GM12878 (cell line): ENCODE results near the gene MAN2B2. TPM values are rescaled to one million over a fixed set of nuclear protein-coding genes. Genes with fewer than 3 reads are reported as not detected.

Source experiments
- ATAC-seq: fragments of 200-7000 bp; cut with Tn5 transposase; 3 replicates; pipeline ENCODE4 v1.9.1; 2020; ENCODE audit warnings: mild to moderate bottlenecking, moderate library complexity
- Bru-seq: library from RNA; stranded (reverse); fragments of 400-500 nt; gene quantifications from one replicate; lab custom pipeline; 2021; lab: Mats Ljungman, UMichigan
- BruChase-seq, 2 experiments: library from RNA; stranded (reverse); fragments of 400-500 nt; gene quantifications; one replicate each; lab custom pipeline; 2021; lab: Mats Ljungman, UMichigan
- BruUV-seq: library from RNA; stranded (reverse); fragments of 400-500 nt; replicated peaks from 2 replicates; lab custom pipeline; 2021; lab: Mats Ljungman, UMichigan
- CTCF ChIA-PET: fragments of 300-600 bp; sonication (Branson Sonifier 250); formaldehyde crosslinking; extraction: SDS; loops from one replicate; lab custom pipeline; 2021; ENCODE audit warnings: inconsistent platforms; lab: Yijun Ruan, JAX
- POLR2A ChIA-PET: fragments of 350-600 bp; formaldehyde crosslinking; extraction: SDS; loops from one replicate; lab custom pipeline; 2021; ENCODE audit warnings: inconsistent platforms; lab: Charles Lee
- RAD21 ChIA-PET: fragments of 300-600 bp; sonication (Branson Sonifier 250); formaldehyde crosslinking; loops from one replicate; lab custom pipeline; 2023; ENCODE audit warnings: antibody characterized with exemption; ENCODE audit not compliant: unreplicated experiment; lab: Charles Lee
- SMC1A ChIA-PET: fragments of 300-600 bp; sonication (Branson Sonifier 250); formaldehyde crosslinking; loops from one replicate; lab custom pipeline; 2023; ENCODE audit not compliant: unreplicated experiment, uncharacterized antibody; lab: Charles Lee
- DNase-seq: peaks from one replicate; pipeline ENCODE4 v3.0.0-alpha.2; 2011; ENCODE audit warnings: low read depth, low spot score
- FAIRE-seq: peaks from 3 replicates; lab custom pipeline; 2011; peaks lifted over from hg19 to GRCh38; lab: Jason Lieb, UNC
- H2AFZ ChIP-seq: 2 replicates; pipeline ENCODE4 v1.6.0; 2011; ENCODE audit warnings: low read depth, low read length, control low read depth; ENCODE audit not compliant: control insufficient read depth
- H3K27ac ChIP-seq: 2 replicates; pipeline ENCODE4 v1.5.1; 2011; ENCODE audit warnings: control low read depth; ENCODE audit not compliant: control insufficient read depth, insufficient read depth
- H3K27me3 ChIP-seq, 2 experiments: replicated peaks in 1 of 2; 2 replicates each; pipeline versions ENCODE4 v1.6.0 to v1.6.1; 2011; ENCODE audit warnings: low read length in 1 of 2; ENCODE audit not compliant: control insufficient read depth in 2 of 2, insufficient read depth in 2 of 2
- H3K36me3 ChIP-seq, 2 experiments: 2 replicates each; pipeline ENCODE4 v1.5.1; 2011; ENCODE audit warnings: low read length in 1 of 2; ENCODE audit not compliant: control insufficient read depth in 2 of 2, insufficient read depth in 2 of 2
- H3K4me1 ChIP-seq: 2 replicates; pipeline ENCODE4 v1.6.1; 2011; ENCODE audit warnings: mild to moderate bottlenecking, low read length, moderate library complexity, mixed read lengths; ENCODE audit not compliant: control insufficient read depth, insufficient read depth
- H3K4me2 ChIP-seq: 2 replicates; pipeline ENCODE4 v1.6.0; 2011; ENCODE audit warnings: control low read depth; ENCODE audit not compliant: control insufficient read depth, insufficient read depth
- H3K4me3 ChIP-seq: fragments of 200-600 bp; sonication (generic); 2 replicates; pipeline ENCODE4 v1.5.1; 2016
- H3K79me2 ChIP-seq: 2 replicates; pipeline ENCODE4 v1.6.0; 2011; ENCODE audit warnings: low read length; ENCODE audit not compliant: control insufficient read depth, insufficient read depth
- H3K9ac ChIP-seq: 2 replicates; pipeline ENCODE4 v1.8.0; 2011; ENCODE audit warnings: low read length, control low read depth, mixed read lengths; ENCODE audit not compliant: control insufficient read depth, insufficient read depth
- H3K9me3 ChIP-seq: replicated peaks from 3 replicates; pipeline ENCODE4 v1.5.1; 2011; ENCODE audit warnings: mild to moderate bottlenecking, low read length; ENCODE audit not compliant: control insufficient read depth, insufficient read depth
- H4K20me1 ChIP-seq: 2 replicates; pipeline ENCODE4 v1.6.0; 2011; ENCODE audit not compliant: control insufficient read depth, insufficient read depth
- HDAC2 ChIP-seq: fragments of 200-600 bp; sonication (generic); IDR thresholded peaks from 2 replicates; pipeline ENCODE4 v1.6.1; 2017
- SMARCA5 ChIP-seq: fragments of 450-650 bp; IDR thresholded peaks from 2 replicates; pipeline ENCODE4 v1.6.1; 2017; ENCODE audit warnings: mild to moderate bottlenecking
- WGBS: methylation state at CpG from one replicate; pipeline ENCODE4 v1.1.6; 2016; ENCODE audit warnings: low lambda C conversion rate; ENCODE audit not compliant: insufficient replicate concordance, insufficient coverage; ENCODE audit errors: missing lambda C conversion rate; 5-methylcytosine and 5-hydroxymethylcytosine counted together
- in situ Hi-C: fragments of 300-500 bp; cut with MboI; formaldehyde crosslinking; loops from 9 replicates; pipeline ENCODE4 v1.14.3; 2018; ENCODE audit warnings: mixed read lengths
- intact Hi-C: fragments of 100-400 bp; cut with micrococcal nuclease; formaldehyde crosslinking; loops from one replicate; pipeline ENCODE4 v1.14.2; 2022; ENCODE audit not compliant: unreplicated experiment
- long read RNA-seq, 2 experiments: library from polyadenylated mRNA; unstranded; transcript quantifications; one replicate each; pipeline ENCODE4 v2.0.0, GENCODE V29; 2019 to 2020
- polyA minus RNA-seq, 3 experiments: library from RNA; depleted of rRNA, polyadenylated mRNA; stranded (reverse); fragments of >200 nt; gene quantifications; 2 replicates each; pipeline ENCODE4 v1.2.3, GENCODE V29; 2011
- polyA plus RNA-seq, 11 experiments: library from polyadenylated mRNA; depleted of rRNA in 4 of 11; unstranded in 6 of 11; stranded (reverse) in 5 of 11; fragments of >200 nt; fragmentation: Nextera tagmentation in 4 of 11; fragmentation: Illumina TruSeq in 1 of 11; extraction: Ambion mirVana in 4 of 11; extraction: Trizol in 1 of 11; gene quantifications; 1 replicate in 1 of 11; 2 replicates in 10 of 11; pipeline versions ENCODE4 v1.2.1 to v1.2.3, GENCODE V29; 2011 to 2016; ENCODE audit warnings: inconsistent platforms in 2 of 11, missing spikeins in 2 of 11, low read depth in 1 of 11
- total RNA-seq, 4 experiments: library from RNA; depleted of rRNA in 3 of 4; stranded (reverse); fragments of >200 nt in 3 of 4; fragmentation: Illumina TruSeq in 1 of 4; extraction: Trizol in 1 of 4; gene quantifications; 2 replicates each; pipeline versions ENCODE4 v1.2.1 to v1.2.3, GENCODE V29; 2013 to 2021
- TF ChIP-seq, protein P1 (sequence below): fragments of 450-650 bp; IDR thresholded peaks from 2 replicates; pipeline ENCODE4 v1.6.1; 2017; ENCODE audit warnings: mild to moderate bottlenecking, low read depth, inconsistent platforms; ENCODE audit not compliant: poor library complexity, severe bottlenecking
- TF ChIP-seq, protein P2 (sequence below): fragments of 450-650 bp; conservative IDR thresholded peaks from 2 replicates; pipeline ENCODE4 v1.6.1; 2017; ENCODE audit warnings: mild to moderate bottlenecking, moderate library complexity
- TF ChIP-seq, protein P3 (sequence below): fragments of 150-350 bp; IDR thresholded peaks from 2 replicates; pipeline ENCODE4 v1.6.1; 2016; ENCODE audit warnings: low read depth, low read length

Gene MAN2B2
- 21.8 and 32.3 TPM in 2 replicates for total RNA-seq (2013; cell fraction: nucleolus; rRNA removed)
- total RNA-seq (2014; rRNA removed) (8.6 and 11.2 TPM in 2 replicates), total RNA-seq (2014; rRNA removed; fragmentation: Illumina TruSeq; extraction: Trizol) (4.7 TPM in 2 replicates), total RNA-seq (2021) (14.2 and 14.5 TPM in 2 replicates), polyA plus RNA-seq (2011; rRNA removed) (4.3 and 5.8 TPM in 2 replicates), polyA plus RNA-seq (2014; fragmentation: Illumina TruSeq; extraction: Trizol) (3.2 and 5.1 TPM in 2 replicates), polyA plus RNA-seq (2014; fragmentation: Nextera tagmentation; extraction: Ambion mirVana) (1 to 10 TPM in 1 of 2 experiments, under 1 TPM in 1; 0.47 to 1.2 TPM), polyA plus RNA-seq (2014; rRNA removed) (10.5 and 10.8 TPM in 2 replicates), polyA plus RNA-seq (2016; fragmentation: Nextera tagmentation; extraction: Ambion mirVana) (1 to 10 TPM; 8.2 to 8.8 TPM), polyA minus RNA-seq (2011; rRNA and poly(A)+ RNA removed) (10.6 and 12.5 TPM in 2 replicates), Bru-seq, nascent RNA (percentile 59 among the genes with signal in this experiment), BruChase-seq, experiment 1, labeled RNA remaining after a 6-hour chase (percentile 66 among the genes with signal in this experiment), BruChase-seq, experiment 2, labeled RNA remaining after a 2-hour chase (percentile 58 among the genes with signal in this experiment)
- polyA plus RNA-seq (2011; ENCODE audit: low read depth) = 4.1 TPM
- polyA plus RNA-seq (2011; cell fraction: cytosol; rRNA removed) = 8.8 and 11.6 TPM in 2 replicates
- polyA plus RNA-seq (2011; cell fraction: nucleus; rRNA removed) = 31.8 and 33.9 TPM in 2 replicates
- 9.3 and 9.4 TPM in 2 replicates for polyA plus RNA-seq (2012)
- 5.1 and 6.3 TPM in 2 replicates for polyA minus RNA-seq (2011; cell fraction: cytosol; rRNA and poly(A)+ RNA removed)
- 7.6 and 10.3 TPM in 2 replicates for polyA minus RNA-seq (2011; cell fraction: nucleus; rRNA and poly(A)+ RNA removed)
- long read RNA-seq, experiment 1, full-length matches to known transcripts = 1 of 4 reads
- long read RNA-seq, experiment 1, partial matches to known transcripts = 3 of 4 reads
- long read RNA-seq, experiment 1, other reads (novel, unspliced or antisense) = 0 of 4 reads
- long read RNA-seq, experiment 2, partial matches to known transcripts = 18 of 18 reads
- long read RNA-seq, experiment 2, other reads (novel, unspliced or antisense) = 0 of 18 reads

DNA sequence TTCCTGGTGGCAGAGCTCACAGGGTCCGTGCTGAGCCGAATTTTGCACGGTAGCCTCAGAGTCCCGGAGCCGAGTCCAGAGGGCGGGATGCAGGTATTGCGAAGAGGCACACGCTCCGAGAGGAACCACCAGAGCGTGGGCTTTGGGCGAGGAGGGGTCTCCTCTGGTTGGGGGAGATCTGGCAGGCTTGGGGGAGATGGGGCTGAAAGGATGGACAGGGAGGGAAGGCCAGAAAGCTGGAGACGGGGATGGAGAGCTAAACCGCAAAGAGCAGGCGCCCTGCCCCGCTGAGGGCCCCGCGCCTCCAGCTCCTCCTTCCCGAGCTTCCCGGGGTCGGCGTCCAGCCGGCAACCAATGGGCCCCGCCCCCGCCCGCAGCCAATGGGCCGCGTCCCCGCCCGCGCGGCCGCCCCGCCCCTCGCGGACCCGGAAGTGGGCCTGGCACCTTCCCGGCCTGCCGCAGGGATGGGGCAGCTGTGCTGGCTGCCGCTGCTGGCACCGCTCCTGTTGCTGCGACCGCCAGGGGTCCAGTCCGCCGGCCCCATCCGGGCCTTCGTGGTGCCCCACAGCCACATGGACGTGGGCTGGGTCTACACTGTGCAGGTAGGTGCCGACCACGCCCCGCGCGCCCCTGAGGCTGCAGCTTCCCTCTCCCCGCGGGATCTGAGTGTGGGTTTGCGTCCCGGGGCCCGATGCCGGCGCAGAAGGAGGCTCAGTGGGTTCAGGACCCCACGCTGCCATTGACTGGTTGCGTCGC is at the start of gene MAN2B2:
TSS of gene MAN2B2 (plus strand) at position 443 of the 756 bp plus-strand sequence. CDS start at position 465, 22 bp downstream.
- no TSS peak for BruUV-seq
- Histone ChIP-seq H3K4me2 (peak within 1 kb of the TSS; percentile 97), H4K20me1 (no peaks in the 10 kb centered on the region), H3K27ac (peak within 1 kb of the TSS; percentile 80), H3K36me3 (peaks cover 0 to 5% of the 10 kb centered on the region in 2 experiments; a peak in 3 of 4 replicates), H3K9ac (peak within 1 kb of the TSS; percentile 91), H3K4me3 (peak within 1 kb of the TSS; percentile 91), H3K9me3 (no peaks in the 10 kb centered on the region), H3K79me2 (peaks cover 8% of the 10 kb centered on the region), H3K27me3 (no peaks in the 10 kb centered on the region; a peak in 2 of 4 replicates), H2AFZ (peak within 1 kb of the TSS; percentile 94), H3K4me1 (peaks cover 12% of the 10 kb centered on the region)
- ChIA-PET POLR2A (interaction anchor here (0.9 to 1.3 kb wide), 2 partner anchors 66 to 98 kb away, joined by 3 to 4 read pairs; partner anchors contain the start of gene MRFAP1), CTCF (interaction anchor here (0.7 to 1.8 kb wide), 3 partner anchors 33 to 299 kb away, joined by 3 to 10 read pairs (median 4); no protein-coding TSS in a partner anchor), SMC1A (no interaction called here), RAD21 (interaction anchor here (0.8 to 1.3 kb wide), 4 partner anchors 100 to 492 kb away, joined by 3 to 4 read pairs (median 3); partner anchors contain the start of gene GRPEL1)
- intact Hi-C loops = no loop called here
- peak; percentile 3 for DNase-seq
- FAIRE-seq = no peak
- peak; percentile 99 for ATAC-seq
- in situ Hi-C loops = no loop called here
- WGBS = 2% methylated on average over 44 of the region's 62 CpGs
- TF ChIP-seq, protein P1, sequence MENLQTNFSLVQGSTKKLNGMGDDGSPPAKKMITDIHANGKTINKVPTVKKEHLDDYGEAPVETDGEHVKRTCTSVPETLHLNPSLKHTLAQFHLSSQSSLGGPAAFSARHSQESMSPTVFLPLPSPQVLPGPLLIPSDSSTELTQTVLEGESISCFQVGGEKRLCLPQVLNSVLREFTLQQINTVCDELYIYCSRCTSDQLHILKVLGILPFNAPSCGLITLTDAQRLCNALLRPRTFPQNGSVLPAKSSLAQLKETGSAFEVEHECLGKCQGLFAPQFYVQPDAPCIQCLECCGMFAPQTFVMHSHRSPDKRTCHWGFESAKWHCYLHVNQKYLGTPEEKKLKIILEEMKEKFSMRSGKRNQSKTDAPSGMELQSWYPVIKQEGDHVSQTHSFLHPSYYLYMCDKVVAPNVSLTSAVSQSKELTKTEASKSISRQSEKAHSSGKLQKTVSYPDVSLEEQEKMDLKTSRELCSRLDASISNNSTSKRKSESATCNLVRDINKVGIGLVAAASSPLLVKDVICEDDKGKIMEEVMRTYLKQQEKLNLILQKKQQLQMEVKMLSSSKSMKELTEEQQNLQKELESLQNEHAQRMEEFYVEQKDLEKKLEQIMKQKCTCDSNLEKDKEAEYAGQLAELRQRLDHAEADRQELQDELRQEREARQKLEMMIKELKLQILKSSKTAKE = no peak
- TF ChIP-seq, protein P2, sequence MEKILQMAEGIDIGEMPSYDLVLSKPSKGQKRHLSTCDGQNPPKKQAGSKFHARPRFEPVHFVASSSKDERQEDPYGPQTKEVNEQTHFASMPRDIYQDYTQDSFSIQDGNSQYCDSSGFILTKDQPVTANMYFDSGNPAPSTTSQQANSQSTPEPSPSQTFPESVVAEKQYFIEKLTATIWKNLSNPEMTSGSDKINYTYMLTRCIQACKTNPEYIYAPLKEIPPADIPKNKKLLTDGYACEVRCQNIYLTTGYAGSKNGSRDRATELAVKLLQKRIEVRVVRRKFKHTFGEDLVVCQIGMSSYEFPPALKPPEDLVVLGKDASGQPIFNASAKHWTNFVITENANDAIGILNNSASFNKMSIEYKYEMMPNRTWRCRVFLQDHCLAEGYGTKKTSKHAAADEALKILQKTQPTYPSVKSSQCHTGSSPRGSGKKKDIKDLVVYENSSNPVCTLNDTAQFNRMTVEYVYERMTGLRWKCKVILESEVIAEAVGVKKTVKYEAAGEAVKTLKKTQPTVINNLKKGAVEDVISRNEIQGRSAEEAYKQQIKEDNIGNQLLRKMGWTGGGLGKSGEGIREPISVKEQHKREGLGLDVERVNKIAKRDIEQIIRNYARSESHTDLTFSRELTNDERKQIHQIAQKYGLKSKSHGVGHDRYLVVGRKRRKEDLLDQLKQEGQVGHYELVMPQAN = peak; percentile 88
- peak; percentile 56; the same call in 1 of the 2 replicates for TF ChIP-seq SMARCA5
- TF ChIP-seq, protein P3, sequence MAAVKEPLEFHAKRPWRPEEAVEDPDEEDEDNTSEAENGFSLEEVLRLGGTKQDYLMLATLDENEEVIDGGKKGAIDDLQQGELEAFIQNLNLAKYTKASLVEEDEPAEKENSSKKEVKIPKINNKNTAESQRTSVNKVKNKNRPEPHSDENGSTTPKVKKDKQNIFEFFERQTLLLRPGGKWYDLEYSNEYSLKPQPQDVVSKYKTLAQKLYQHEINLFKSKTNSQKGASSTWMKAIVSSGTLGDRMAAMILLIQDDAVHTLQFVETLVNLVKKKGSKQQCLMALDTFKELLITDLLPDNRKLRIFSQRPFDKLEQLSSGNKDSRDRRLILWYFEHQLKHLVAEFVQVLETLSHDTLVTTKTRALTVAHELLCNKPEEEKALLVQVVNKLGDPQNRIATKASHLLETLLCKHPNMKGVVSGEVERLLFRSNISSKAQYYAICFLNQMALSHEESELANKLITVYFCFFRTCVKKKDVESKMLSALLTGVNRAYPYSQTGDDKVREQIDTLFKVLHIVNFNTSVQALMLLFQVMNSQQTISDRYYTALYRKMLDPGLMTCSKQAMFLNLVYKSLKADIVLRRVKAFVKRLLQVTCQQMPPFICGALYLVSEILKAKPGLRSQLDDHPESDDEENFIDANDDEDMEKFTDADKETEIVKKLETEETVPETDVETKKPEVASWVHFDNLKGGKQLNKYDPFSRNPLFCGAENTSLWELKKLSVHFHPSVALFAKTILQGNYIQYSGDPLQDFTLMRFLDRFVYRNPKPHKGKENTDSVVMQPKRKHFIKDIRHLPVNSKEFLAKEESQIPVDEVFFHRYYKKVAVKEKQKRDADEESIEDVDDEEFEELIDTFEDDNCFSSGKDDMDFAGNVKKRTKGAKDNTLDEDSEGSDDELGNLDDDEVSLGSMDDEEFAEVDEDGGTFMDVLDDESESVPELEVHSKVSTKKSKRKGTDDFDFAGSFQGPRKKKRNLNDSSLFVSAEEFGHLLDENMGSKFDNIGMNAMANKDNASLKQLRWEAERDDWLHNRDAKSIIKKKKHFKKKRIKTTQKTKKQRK = no peak
- no peak for TF ChIP-seq HDAC2
